HepG2 (cell line): ENCODE measurements around the gene RPL21. TPM values are rescaled to one million over a fixed set of nuclear protein-coding genes. Genes with fewer than 3 reads are reported as not detected.
A peak's percentile ranks its signal among the peaks of the same experiment; 100 is the strongest.

Experiments
- ADNP ChIP-seq: sonication (generic); formaldehyde crosslinking; IDR thresholded peaks from 2 replicates; pipeline ENCODE4 v1.4.0; 2020; ENCODE audit warnings: missing genetic modification reagents
- ARHGAP35 ChIP-seq: sonication (generic); formaldehyde crosslinking; IDR thresholded peaks from 2 replicates; pipeline ENCODE4 v1.9.0; 2022; ENCODE audit warnings: mild to moderate bottlenecking, inconsistent platforms, moderate library complexity, missing genetic modification reagents, borderline replicate concordance
- ARID5B ChIP-seq: IDR thresholded peaks from 2 replicates; pipeline ENCODE4 v1.4.0; 2020; ENCODE audit warnings: mild to moderate bottlenecking, missing genetic modification reagents
- FOXA3 ChIP-seq: IDR thresholded peaks from 2 replicates; pipeline ENCODE4 v1.6.1; 2016; ENCODE audit warnings: missing genetic modification reagents, missing compliant biosample characterization
- MEF2D ChIP-seq: sonication (generic); formaldehyde crosslinking; IDR thresholded peaks from 2 replicates; pipeline ENCODE4 v1.5.1; 2020; ENCODE audit warnings: mild to moderate bottlenecking, missing genetic modification reagents
- NFRKB ChIP-seq: fragments of 450-650 bp; IDR thresholded peaks from 2 replicates; pipeline ENCODE4 v1.6.1; 2017
- NONO ChIP-seq, 2 experiments: fragments of 450-650 bp in 1 of 2; sonication (generic) in 1 of 2; formaldehyde crosslinking in 1 of 2; IDR thresholded peaks in 1 of 2; conservative IDR thresholded peaks in 1 of 2; 2 replicates each; pipeline versions ENCODE4 v1.6.1 to v1.8.0; 2017 to 2022; ENCODE audit warnings: mild to moderate bottlenecking in 1 of 2, missing genetic modification reagents in 1 of 2, moderate library complexity in 1 of 2
- RBFOX2 ChIP-seq: fragments of 200-400 bp; formaldehyde crosslinking; IDR thresholded peaks from 2 replicates; pipeline ENCODE4 v1.6.1; 2017; ENCODE audit warnings: low read depth, mild to moderate bottlenecking, low read length
- RBM22 ChIP-seq: fragments of 200-400 bp; formaldehyde crosslinking; optimal IDR thresholded peaks from 2 replicates; pipeline ENCODE3; 2017; ENCODE audit warnings: mild to moderate bottlenecking, low read length, moderate library complexity
- RFX3 ChIP-seq: IDR thresholded peaks from 2 replicates; pipeline ENCODE4 v1.6.1; 2016; ENCODE audit warnings: missing biosample characterization, missing genetic modification reagents
- SMYD3 ChIP-seq: sonication (generic); formaldehyde crosslinking; IDR thresholded peaks from 2 replicates; pipeline ENCODE4 v1.8.1; 2023; ENCODE audit warnings: mild to moderate bottlenecking, missing genetic modification reagents
- TSC22D2 ChIP-seq: sonication (generic); formaldehyde crosslinking; IDR thresholded peaks from 2 replicates; pipeline ENCODE4 v1.5.1; 2020; ENCODE audit warnings: missing genetic modification reagents, mild to moderate bottlenecking, borderline replicate concordance
- ZBTB14 ChIP-seq: sonication (generic); formaldehyde crosslinking; IDR thresholded peaks from 2 replicates; pipeline ENCODE4 v1.4.0; 2020; ENCODE audit warnings: missing genetic modification reagents
- ZMAT3 ChIP-seq: sonication (generic); formaldehyde crosslinking; conservative IDR thresholded peaks from 2 replicates; pipeline ENCODE4 v1.7.0; 2021; ENCODE audit warnings: missing genetic modification reagents
- ZMYM3 ChIP-seq: sonication (generic); formaldehyde crosslinking; IDR thresholded peaks from 2 replicates; pipeline ENCODE4 v1.5.1; 2020; ENCODE audit warnings: mild to moderate bottlenecking, missing genetic modification reagents
- ZNF552 ChIP-seq: sonication (generic); formaldehyde crosslinking; IDR thresholded peaks from 2 replicates; pipeline ENCODE4 v1.9.0; 2022; ENCODE audit warnings: missing genetic modification reagents, mild to moderate bottlenecking, borderline replicate concordance
- ZNF563 ChIP-seq: sonication (generic); formaldehyde crosslinking; IDR thresholded peaks from 2 replicates; pipeline ENCODE4 v1.8.0; 2022; ENCODE audit warnings: mild to moderate bottlenecking, moderate library complexity, missing genetic modification reagents
- ZNF572 ChIP-seq: sonication (generic); formaldehyde crosslinking; IDR thresholded peaks from 2 replicates; pipeline ENCODE4 v1.5.1; 2020; ENCODE audit warnings: mild to moderate bottlenecking, missing genetic modification reagents
- ZNF616 ChIP-seq: sonication (generic); formaldehyde crosslinking; IDR thresholded peaks from 2 replicates; pipeline ENCODE4 v1.5.0; 2020; ENCODE audit warnings: low read depth, mild to moderate bottlenecking, missing genetic modification reagents
- polyA plus RNA-seq, 8 experiments: library from polyadenylated mRNA; depleted of rRNA in 3 of 8; stranded (reverse) in 7 of 8; unstranded in 1 of 8; fragments of >200 nt; fragmentation: Illumina TruSeq in 4 of 8; extraction: Trizol in 4 of 8; gene quantifications; 2 replicates each; pipeline versions ENCODE4 v1.2.1 to v1.2.3, GENCODE V29; 2011 to 2016; ENCODE audit warnings: low read depth in 4 of 8, missing spikeins in 1 of 8, mixed read lengths in 1 of 8; ENCODE audit not compliant: insufficient read depth in 1 of 8
- total RNA-seq, 5 experiments: library from RNA; depleted of rRNA; stranded (reverse); fragments of >200 nt; fragmentation: Illumina TruSeq; extraction: Trizol; gene quantifications; 2 replicates each; pipeline ENCODE4 v1.2.3, GENCODE V29; 2016; ENCODE audit warnings: low read depth in 1 of 5
- TF ChIP-seq, protein P1 (sequence below): sonication (generic); formaldehyde crosslinking; IDR thresholded peaks from 2 replicates; pipeline ENCODE4 v1.8.1; 2023; ENCODE audit warnings: mild to moderate bottlenecking, moderate library complexity, missing genetic modification reagents
- TF ChIP-seq, protein P2 (sequence below): sonication (generic); formaldehyde crosslinking; IDR thresholded peaks from 2 replicates; pipeline ENCODE4 v1.5.0; 2020; ENCODE audit warnings: mild to moderate bottlenecking, missing genetic modification reagents, moderate library complexity

RPL21 gene
- total and polyA plus RNA-seq, 2 of the 13 experiments (the other 11 are each of a cell fraction or from before 2014, with no cell fraction given): 1,234 to 1,261 TPM

DNA sequence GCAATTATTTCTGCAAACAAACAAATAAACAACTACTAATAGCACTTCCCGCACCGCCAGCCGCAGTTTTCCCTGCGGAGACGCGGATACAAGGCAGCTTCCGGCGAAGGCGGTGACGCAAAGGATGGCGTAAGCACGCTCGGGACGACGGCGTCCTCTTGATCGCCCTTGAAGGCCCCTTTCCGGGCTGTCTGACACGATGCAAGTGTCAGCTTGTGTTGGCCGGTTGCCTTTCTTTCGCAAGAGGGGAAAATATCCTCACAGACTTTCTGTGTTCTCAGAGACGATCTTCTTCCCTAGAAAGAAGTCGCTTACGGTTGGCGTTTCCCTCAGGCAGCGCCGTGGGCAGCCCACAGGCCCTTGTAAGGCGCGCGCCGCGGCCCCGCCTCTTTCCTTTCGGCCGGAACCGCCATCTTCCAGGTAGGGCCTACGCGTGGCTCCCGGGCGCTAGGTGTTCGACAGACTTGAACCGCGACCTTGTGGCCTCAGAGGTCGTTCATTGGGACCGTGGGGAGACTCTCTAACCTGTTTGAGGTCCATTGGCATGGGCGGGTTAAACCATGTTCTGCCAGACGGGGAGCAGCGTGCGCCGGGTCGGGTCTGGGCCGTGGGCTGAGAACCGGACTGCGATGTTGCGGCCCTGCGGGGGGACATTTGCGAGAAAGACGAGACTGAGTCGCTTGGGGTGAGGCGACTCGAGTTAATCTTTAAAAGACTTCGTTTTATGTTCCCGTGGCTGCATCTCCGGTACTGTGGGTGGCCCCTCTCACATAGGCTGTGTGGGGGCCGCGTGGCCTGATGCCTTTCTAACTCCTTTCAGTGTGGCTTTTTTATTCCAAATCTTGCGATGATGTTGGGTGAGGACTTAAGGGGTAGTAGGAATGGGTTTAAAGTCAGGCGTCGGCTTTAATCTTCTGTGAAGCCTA, at the start of gene RPL21 (continued):
- TF ChIP-seq ZNF563 (peak; percentile 91), ZMYM3 (CRISPR knock-in tag) (peak; percentile 32; the same call in 1 of the 2 replicates), NONO (IDR thresholded peaks at IDR 0.05) (no peak), NONO (CRISPR knock-in tag; conservative IDR thresholded peaks at IDR 0.05) (peak; percentile 75; the same call in 1 of the 2 replicates), ZNF552 (CRISPR knock-in tag) (0 out of 2 replicates have a peak, but pooled peaks have one; percentile 78), TSC22D2 (CRISPR knock-in tag) (peak; percentile 82; the same call in 1 of the 2 replicates), RBM22 (peak; percentile 32), ZBTB14 (CRISPR knock-in tag) (peak; percentile 44; the same call in 1 of the 2 replicates), ZNF616 (CRISPR knock-in tag) (no peak), ARID5B (no peak; the same call in none of the 2 replicates), ADNP (CRISPR knock-in tag) (no peak), RBFOX2 (peak; percentile 98), ARHGAP35 (CRISPR knock-in tag) (peak; percentile 78; the same call in 1 of the 2 replicates), FOXA3 (CRISPR knock-in tag) (peak; percentile 23; the same call in 1 of the 2 replicates), RFX3 (no peak), SMYD3 (CRISPR knock-in tag) (no peak), NFRKB (no peak), ZMAT3 (CRISPR knock-in tag) (peak; percentile 54; the same call in 1 of the 2 replicates), MEF2D (CRISPR knock-in tag) (peak; percentile 89), ZNF572 (no peak)
- TF ChIP-seq, protein P1, sequence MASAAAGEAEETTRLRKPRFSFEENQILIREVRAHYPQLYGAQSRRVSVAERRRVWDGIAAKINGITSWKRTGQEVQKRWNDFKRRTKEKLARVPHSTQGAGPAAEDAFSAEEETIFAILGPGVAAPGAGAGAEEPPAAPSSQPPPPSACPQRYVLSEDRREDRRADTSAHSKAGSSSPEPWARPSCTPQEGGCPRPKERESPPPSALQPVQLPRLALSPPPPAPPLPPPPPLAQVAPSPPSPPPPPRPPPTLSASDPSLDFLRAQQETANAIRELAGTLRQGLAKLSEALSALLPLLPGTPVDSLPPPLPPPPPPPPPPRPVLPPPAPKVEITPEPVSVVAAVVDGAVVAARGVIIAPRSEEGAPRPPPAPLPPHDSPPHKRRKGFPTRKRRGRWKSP (CRISPR knock-in tag): peak; percentile 73
- TF ChIP-seq, protein P2, sequence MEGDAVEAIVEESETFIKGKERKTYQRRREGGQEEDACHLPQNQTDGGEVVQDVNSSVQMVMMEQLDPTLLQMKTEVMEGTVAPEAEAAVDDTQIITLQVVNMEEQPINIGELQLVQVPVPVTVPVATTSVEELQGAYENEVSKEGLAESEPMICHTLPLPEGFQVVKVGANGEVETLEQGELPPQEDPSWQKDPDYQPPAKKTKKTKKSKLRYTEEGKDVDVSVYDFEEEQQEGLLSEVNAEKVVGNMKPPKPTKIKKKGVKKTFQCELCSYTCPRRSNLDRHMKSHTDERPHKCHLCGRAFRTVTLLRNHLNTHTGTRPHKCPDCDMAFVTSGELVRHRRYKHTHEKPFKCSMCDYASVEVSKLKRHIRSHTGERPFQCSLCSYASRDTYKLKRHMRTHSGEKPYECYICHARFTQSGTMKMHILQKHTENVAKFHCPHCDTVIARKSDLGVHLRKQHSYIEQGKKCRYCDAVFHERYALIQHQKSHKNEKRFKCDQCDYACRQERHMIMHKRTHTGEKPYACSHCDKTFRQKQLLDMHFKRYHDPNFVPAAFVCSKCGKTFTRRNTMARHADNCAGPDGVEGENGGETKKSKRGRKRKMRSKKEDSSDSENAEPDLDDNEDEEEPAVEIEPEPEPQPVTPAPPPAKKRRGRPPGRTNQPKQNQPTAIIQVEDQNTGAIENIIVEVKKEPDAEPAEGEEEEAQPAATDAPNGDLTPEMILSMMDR (CRISPR knock-in tag): no peak; the same call in 1 of the 2 replicates
